Body of pancreas (tissue), 4 donors: Measurements from ENCODE around the gene UBA1. TPM values are rescaled to one million over a fixed set of nuclear protein-coding genes. Genes with fewer than 3 reads are reported as not detected.

Experiments
- ATAC-seq: fragments of 150-250 bp; one replicate; pipeline ENCODE4 v1.9.1; 2016
- DNase-seq, 4 donors: peaks; one replicate each; pipeline ENCODE4 v3.0.0-alpha.2; 2019
- H3K27ac ChIP-seq, 4 donors: fragments of 200-600 bp; sonication (generic); 1 replicate in 3 of 4; 2 replicates in 1 of 4; pipeline versions ENCODE4 v1.5.1 to v1.6.1; 2016 to 2019; ENCODE audit warnings: mild to moderate bottlenecking in 1 of 4, mixed read lengths in 1 of 4, moderate library complexity in 1 of 4
- H3K27me3 ChIP-seq, 2 donors: fragments of 200-600 bp; sonication (generic); one replicate each; pipeline ENCODE4 v1.6.0; 2016; ENCODE audit warnings: mild to moderate bottlenecking in 1 of 2
- H3K36me3 ChIP-seq, 2 donors: fragments of 200-600 bp; sonication (generic); replicated peaks in 1 of 2; 2 replicates each; pipeline ENCODE4 v1.5.1; 2016; ENCODE audit warnings: low read depth in 2 of 2; ENCODE audit not compliant: insufficient read depth in 1 of 2
- H3K4me1 ChIP-seq: fragments of 200-600 bp; sonication (generic); one replicate; pipeline ENCODE4 v1.6.0; 2016
- H3K4me3 ChIP-seq, 2 donors: fragments of 200-600 bp; sonication (generic); 1 replicate in 1 of 2; 2 replicates in 1 of 2; pipeline ENCODE4 v1.5.1; 2016 to 2019
- H3K9me3 ChIP-seq, 3 donors: fragments of 200-600 bp; sonication (generic); 1 replicate in 2 of 3; 2 replicates in 1 of 3; pipeline ENCODE4 v1.5.1; 2016
- POLR2A ChIP-seq, 3 donors: fragments of 450-650 bp; IDR thresholded peaks; one replicate each; pipeline ENCODE4 v1.6.1; 2016; ENCODE audit warnings: antibody characterized with exemption in 3 of 3, mild to moderate bottlenecking in 2 of 3
- WGBS, 2 donors: methylation state at CpG; one replicate each; pipeline ENCODE4 v1.1.5; 2017; 5-methylcytosine and 5-hydroxymethylcytosine counted together
- intact Hi-C: fragments of 100-400 bp; cut with DNase I; formaldehyde crosslinking; loops from one replicate; pipeline ENCODE4 v1.15.1; 2023
- total RNA-seq, 2 donors: library from RNA; depleted of rRNA; stranded (reverse); fragments of >200 nt; gene quantifications; one replicate each; pipeline ENCODE4 v1.1.0, GENCODE V29; 2016
- TF ChIP-seq, protein P1 (sequence below), 7 experiments: fragments of 450-650 bp in 4 of 7; fragments of 200-600 bp in 3 of 7; sonication (generic) in 3 of 7; IDR thresholded peaks; one replicate each; pipeline ENCODE4 v1.5.1; 2016 to 2019; ENCODE audit warnings: antibody characterized with exemption in 7 of 7

The UBA1 gene
- total RNA-seq, 2 donors from 2014 or later: 70.8 to 82.4 TPM

DNA sequence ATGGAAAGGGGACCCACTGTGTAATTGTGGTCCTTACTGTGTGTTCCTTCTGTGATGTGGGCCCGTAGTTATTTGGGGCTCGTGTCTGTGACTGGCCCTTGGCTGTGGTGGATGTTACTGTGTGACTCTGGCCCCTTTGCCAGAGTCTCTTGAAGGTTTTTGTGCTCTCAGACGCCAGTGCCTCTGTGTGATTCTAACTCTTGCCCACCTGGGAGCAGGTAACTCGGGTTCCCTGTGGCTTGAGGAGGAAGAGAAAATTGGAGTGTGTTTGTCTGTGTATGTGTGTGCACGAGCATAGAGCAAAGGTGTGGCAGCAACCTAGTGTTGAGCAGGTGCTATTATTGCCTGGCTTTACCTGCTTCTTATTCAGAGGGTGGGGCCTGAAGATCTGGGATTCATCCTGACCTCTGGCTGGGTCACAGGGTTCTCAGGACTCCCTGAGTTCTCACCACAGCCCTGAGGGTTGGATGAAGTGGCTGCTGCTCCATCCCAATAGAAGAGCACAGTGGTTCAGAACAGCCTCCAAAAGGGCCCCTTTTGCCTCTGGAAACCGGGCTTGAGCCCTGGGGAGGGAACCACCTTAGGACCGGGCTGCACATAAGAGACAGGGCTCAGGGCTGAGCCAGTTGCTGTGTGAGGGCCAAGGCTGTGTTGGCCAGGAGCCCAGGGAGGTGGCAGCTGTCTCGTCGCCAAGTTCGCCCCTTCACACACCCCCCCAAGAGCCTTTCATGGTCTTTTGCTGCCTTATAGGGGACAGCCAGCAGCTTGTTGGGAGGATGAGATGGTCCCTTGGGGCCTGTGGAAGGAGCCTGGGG lies 47.3 kb upstream of the UBA1 start:
- DNase-seq: peak in 1 of 4 donors; percentile 30
- intact Hi-C loops: no loop called here
- Histone ChIP-seq H3K4me3 (peak overlapping the region in 1 of 2 donors; percentile 48), H3K36me3 (no peaks in the 10 kb centered on the region), H3K4me1 (peaks cover 19% of the 10 kb centered on the region), H3K27ac (peak overlapping the region in 2 of 4 donors; percentile 93 to 96), H3K27me3 (no peaks in the 10 kb centered on the region), H3K9me3 (no peaks in the 10 kb centered on the region)
- TF ChIP-seq, protein P1, sequence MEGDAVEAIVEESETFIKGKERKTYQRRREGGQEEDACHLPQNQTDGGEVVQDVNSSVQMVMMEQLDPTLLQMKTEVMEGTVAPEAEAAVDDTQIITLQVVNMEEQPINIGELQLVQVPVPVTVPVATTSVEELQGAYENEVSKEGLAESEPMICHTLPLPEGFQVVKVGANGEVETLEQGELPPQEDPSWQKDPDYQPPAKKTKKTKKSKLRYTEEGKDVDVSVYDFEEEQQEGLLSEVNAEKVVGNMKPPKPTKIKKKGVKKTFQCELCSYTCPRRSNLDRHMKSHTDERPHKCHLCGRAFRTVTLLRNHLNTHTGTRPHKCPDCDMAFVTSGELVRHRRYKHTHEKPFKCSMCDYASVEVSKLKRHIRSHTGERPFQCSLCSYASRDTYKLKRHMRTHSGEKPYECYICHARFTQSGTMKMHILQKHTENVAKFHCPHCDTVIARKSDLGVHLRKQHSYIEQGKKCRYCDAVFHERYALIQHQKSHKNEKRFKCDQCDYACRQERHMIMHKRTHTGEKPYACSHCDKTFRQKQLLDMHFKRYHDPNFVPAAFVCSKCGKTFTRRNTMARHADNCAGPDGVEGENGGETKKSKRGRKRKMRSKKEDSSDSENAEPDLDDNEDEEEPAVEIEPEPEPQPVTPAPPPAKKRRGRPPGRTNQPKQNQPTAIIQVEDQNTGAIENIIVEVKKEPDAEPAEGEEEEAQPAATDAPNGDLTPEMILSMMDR (IDR thresholded peaks at IDR 0.05): no peak
- no peak for TF ChIP-seq POLR2A (IDR thresholded peaks at IDR 0.05)
- WGBS, 2 donors: 0% methylated on average over 1 to 5 of the region's 10 CpGs
- ATAC-seq: no peak

DNA sequence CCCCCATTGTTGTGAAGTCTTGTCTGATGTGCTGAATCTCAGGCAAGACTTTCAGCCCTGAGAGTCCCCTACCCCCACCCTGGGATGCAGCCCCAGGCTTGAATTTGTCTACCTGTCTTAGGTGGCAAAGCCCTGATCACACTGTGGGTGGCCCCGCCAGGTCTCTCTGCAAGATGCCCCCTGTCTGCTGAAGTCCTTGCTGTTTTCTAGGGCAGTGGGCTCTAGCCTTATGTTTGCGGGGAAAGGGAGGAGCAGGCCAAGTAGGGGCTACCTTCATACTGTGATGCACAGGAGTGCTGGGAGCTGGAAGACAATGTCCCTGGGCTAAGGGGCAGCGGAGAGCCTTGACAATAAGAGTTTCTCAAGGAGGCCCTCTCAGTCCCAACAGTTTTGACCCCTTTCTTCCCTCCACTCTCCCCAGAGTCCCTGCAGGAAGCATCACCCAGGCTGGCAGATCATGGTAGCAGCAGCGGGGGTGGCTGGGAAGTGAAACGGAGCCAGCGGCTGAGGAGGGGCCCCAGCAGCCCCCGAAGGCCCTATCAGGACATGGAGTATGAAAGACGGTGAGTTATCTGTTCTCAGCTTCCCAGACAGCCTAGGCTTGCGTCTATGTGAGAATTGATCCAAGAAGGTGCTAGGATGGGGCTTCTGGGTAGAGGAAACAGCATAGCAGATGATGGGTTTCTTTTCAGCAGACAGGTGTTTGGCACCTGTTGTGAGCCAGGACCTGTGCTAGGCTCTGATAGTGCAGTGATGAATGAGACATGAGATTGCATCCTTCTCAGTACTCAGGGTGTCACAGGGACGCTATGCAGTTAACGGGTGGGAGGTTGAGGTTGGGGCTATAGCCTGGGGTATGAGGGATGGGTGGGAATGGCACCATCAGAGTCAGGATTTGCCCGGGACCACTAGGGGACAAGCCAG lies 46.4 kb upstream of the UBA1 start:
- TF ChIP-seq POLR2A (IDR thresholded peaks at IDR 0.05): no peak
- TF ChIP-seq, protein P1 (IDR thresholded peaks at IDR 0.05): no peak
- intact Hi-C loops: no loop called here
- Histone ChIP-seq H3K9me3 (no peaks in the 10 kb centered on the region), H3K27ac (peak overlapping the region in 1 of 4 donors; percentile 8), H3K36me3 (no peaks in the 10 kb centered on the region), H3K4me3 (no peak overlapping the region), H3K27me3 (no peaks in the 10 kb centered on the region), H3K4me1 (peaks cover 19% of the 10 kb centered on the region)
- ATAC-seq (no peak), DNase-seq (no peak)
- WGBS, 2 donors: 46 to 76% methylated on average over 5 to 12 of the region's 12 CpGs

DNA sequence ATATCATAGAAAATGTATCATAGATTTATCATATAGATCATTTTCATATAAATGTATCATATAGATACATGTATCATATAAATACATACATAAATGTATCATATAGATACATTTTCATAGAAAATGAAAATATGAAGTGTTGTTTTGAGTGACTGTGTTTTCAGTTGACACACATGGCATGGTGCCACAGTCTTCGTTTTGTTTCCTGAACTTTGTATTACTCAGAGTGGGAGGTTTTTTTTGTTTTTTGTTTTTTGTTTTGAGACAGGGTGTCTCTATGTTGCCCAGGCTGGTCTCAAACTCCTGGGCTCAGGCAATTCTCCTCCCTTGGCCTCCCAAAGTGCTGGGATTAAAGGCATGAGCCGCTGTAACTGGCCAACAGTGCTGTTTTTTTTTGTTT lies 44.7 kb upstream of the UBA1 start:
- ATAC-seq (no peak), DNase-seq (peak in 1 of 4 donors; percentile 16)
- peaks cover 19% of the 10 kb centered on the region for H3K4me1 ChIP-seq
- no peak for TF ChIP-seq POLR2A (IDR thresholded peaks at IDR 0.05)
- TF ChIP-seq, protein P1 (IDR thresholded peaks at IDR 0.05): no peak
- H3K9me3 ChIP-seq: no peaks in the 10 kb centered on the region
- no peaks in the 10 kb centered on the region for H3K36me3 ChIP-seq
- H3K27me3 ChIP-seq: no peaks in the 10 kb centered on the region
- intact Hi-C loops: no loop called here
- H3K4me3 ChIP-seq: no peak overlapping the region
- H3K27ac ChIP-seq: no peak overlapping the region
- 50 to 53% methylated on average over 2 of the region's 2 CpGs for WGBS, 2 donors

DNA sequence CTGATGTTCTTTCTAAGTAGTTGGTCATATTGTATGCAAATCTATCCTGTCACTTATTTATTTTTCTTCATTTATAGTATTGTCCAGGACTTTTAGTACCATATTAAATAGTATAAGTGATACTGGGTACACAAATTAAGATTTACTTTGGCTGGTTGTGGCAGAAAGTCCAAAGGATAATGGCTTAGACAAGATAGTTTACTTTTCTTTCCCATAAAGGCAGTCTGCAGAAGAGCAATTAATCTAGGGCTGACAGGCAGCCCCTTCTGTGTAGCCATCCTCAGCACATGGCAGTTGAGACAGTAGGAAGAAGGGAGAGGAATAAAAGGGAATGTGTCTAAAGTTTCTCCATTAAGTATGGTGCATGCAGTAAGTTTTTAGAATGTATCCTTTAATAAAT lies 42.2 kb upstream of the UBA1 start:
- H3K36me3 ChIP-seq: no peaks in the 10 kb centered on the region
- no peaks in the 10 kb centered on the region for H3K9me3 ChIP-seq
- no peak overlapping the region for H3K4me3 ChIP-seq
- TF ChIP-seq, protein P1 (IDR thresholded peaks at IDR 0.05): no peak
- DNase-seq (no peak), ATAC-seq (no peak)
- intact Hi-C loops: no loop called here
- no peaks in the 10 kb centered on the region for H3K27me3 ChIP-seq
- peaks cover 15% of the 10 kb centered on the region for H3K4me1 ChIP-seq
- H3K27ac ChIP-seq: no peak overlapping the region
